ENCODE data around the gene PRKCB. TPM values are rescaled to one million over a fixed set of nuclear protein-coding genes. Genes with fewer than 3 reads are reported as not detected.

Gene PRKCB
- polyA plus RNA-seq, 1 donor (not counting 4 experiments of a cell fraction or from before 2014, with no cell fraction given), result 0.18 TPM

GRCh38 chr16:24166661-24167528, 331.1 kb downstream of the PRKCB start:
- no peak for DNase-seq (ENCODE audit: low read depth, low spot score)
- no peak overlapping the region for H3K4me3 ChIP-seq (ENCODE audit: control insufficient read depth in 2 of 3, extremely low read depth in 1 of 3, insufficient read depth in 2 of 3, low read depth in 1 of 3, low read length in 3 of 3)
- FAIRE-seq, result no peak

GRCh38 chr16:24168856-24169255, 333.1 kb downstream of the PRKCB start:
- H3K9ac ChIP-seq (ENCODE audit: control insufficient read depth, extremely low read depth, insufficient read depth, low read length), result no peak overlapping the region
- H3K27ac ChIP-seq (ENCODE audit: control insufficient read depth, insufficient read depth, low read length), result no peak overlapping the region
- H2AFZ ChIP-seq (ENCODE audit: control insufficient read depth, low read length), result no peak overlapping the region
- H4K20me1 ChIP-seq (ENCODE audit: control insufficient read depth, extremely low read depth, insufficient read depth, low read length), result no peaks in the 10 kb centered on the region
- H3K4me3 ChIP-seq (ENCODE audit: control insufficient read depth in 2 of 3, extremely low read depth in 1 of 3, insufficient read depth in 2 of 3, low read depth in 1 of 3, low read length in 3 of 3), result no peak overlapping the region
- no peaks in the 10 kb centered on the region for H3K4me1 ChIP-seq (ENCODE audit: control insufficient read depth, extremely low read depth, insufficient read depth, low read length)
- no peaks in the 10 kb centered on the region for H3K79me2 ChIP-seq (ENCODE audit: control insufficient read depth, insufficient read depth, low read length)
- DNase-seq (ENCODE audit: low read depth, low spot score) (no peak), FAIRE-seq (no peak)
- no peaks in the 10 kb centered on the region for H3K9me1 ChIP-seq (ENCODE audit: control insufficient read depth, extremely low read depth, insufficient read depth, low read length)
- no peak for TF ChIP-seq EZH2 (IDR thresholded peaks at IDR 0.05; ENCODE audit: low read length)
- no peak for TF ChIP-seq CTCF (optimal IDR thresholded peaks at IDR 0.05 in 1 of 3, IDR thresholded peaks at IDR 0.05 in 1 of 3, conservative IDR thresholded peaks at IDR 0.05 in 1 of 3; ENCODE audit: extremely low read depth in 1 of 3, insufficient read depth in 2 of 3, low read length in 3 of 3)
- no peak overlapping the region for H3K4me2 ChIP-seq (ENCODE audit: control insufficient read depth, extremely low read depth, insufficient read depth, low read depth, low read length)
- no peaks in the 10 kb centered on the region for H3K36me3 ChIP-seq (ENCODE audit: control insufficient read depth in 2 of 2, extremely low read depth in 1 of 2, insufficient read depth in 2 of 2, low read length in 2 of 2)
- dilution Hi-C loops (cut with MboI; ENCODE audit: extremely low pct_ligation_motif_present, low sequenced_read_pairs), result no loop called here
- no peaks in the 10 kb centered on the region for H3K9me3 ChIP-seq (ENCODE audit: control insufficient read depth, low read depth, low read length)
- no peaks in the 10 kb centered on the region for H3K27me3 ChIP-seq (ENCODE audit: control insufficient read depth, extremely low read depth, insufficient read depth, low read length)

More at GRCh38 chr16:24166661-24167528, 331.1 kb downstream of the PRKCB start:
- H3K9ac ChIP-seq (ENCODE audit: control insufficient read depth, extremely low read depth, insufficient read depth, low read length), result no peak overlapping the region
- TF ChIP-seq CTCF (optimal IDR thresholded peaks at IDR 0.05 in 1 of 3, IDR thresholded peaks at IDR 0.05 in 1 of 3, conservative IDR thresholded peaks at IDR 0.05 in 1 of 3; ENCODE audit: extremely low read depth in 1 of 3, insufficient read depth in 2 of 3, low read length in 3 of 3), result no peak
- no peak for TF ChIP-seq EZH2 (IDR thresholded peaks at IDR 0.05; ENCODE audit: low read length)
- H3K36me3 ChIP-seq (ENCODE audit: control insufficient read depth in 2 of 2, extremely low read depth in 1 of 2, insufficient read depth in 2 of 2, low read length in 2 of 2), result no peaks in the 10 kb centered on the region
- H3K4me1 ChIP-seq (ENCODE audit: control insufficient read depth, extremely low read depth, insufficient read depth, low read length), result no peaks in the 10 kb centered on the region
- no peaks in the 10 kb centered on the region for H3K9me1 ChIP-seq (ENCODE audit: control insufficient read depth, extremely low read depth, insufficient read depth, low read length)
- no peaks in the 10 kb centered on the region for H3K79me2 ChIP-seq (ENCODE audit: control insufficient read depth, insufficient read depth, low read length)
- H3K27ac ChIP-seq (ENCODE audit: control insufficient read depth, insufficient read depth, low read length), result no peak overlapping the region
- H3K27me3 ChIP-seq (ENCODE audit: control insufficient read depth, extremely low read depth, insufficient read depth, low read length), result no peaks in the 10 kb centered on the region
- dilution Hi-C loops (cut with MboI; ENCODE audit: extremely low pct_ligation_motif_present, low sequenced_read_pairs), result no loop called here
- no peaks in the 10 kb centered on the region for H3K9me3 ChIP-seq (ENCODE audit: control insufficient read depth, low read depth, low read length)
- no peaks in the 10 kb centered on the region for H4K20me1 ChIP-seq (ENCODE audit: control insufficient read depth, extremely low read depth, insufficient read depth, low read length)
- H2AFZ ChIP-seq (ENCODE audit: control insufficient read depth, low read length), result no peak overlapping the region
- no peak overlapping the region for H3K4me2 ChIP-seq (ENCODE audit: control insufficient read depth, extremely low read depth, insufficient read depth, low read depth, low read length)

Measured in keratinocyte (primary cell).